IPS-NIHi7 (cell line): ENCODE results near the gene ARHGEF33.

Experiments used
- DNase-seq: peaks from one replicate; pipeline ENCODE4 v3.0.0; 2012; ENCODE audit warnings: mixed read lengths; ENCODE audit errors: extremely low spot score

ARHGEF33 gene

DNA sequence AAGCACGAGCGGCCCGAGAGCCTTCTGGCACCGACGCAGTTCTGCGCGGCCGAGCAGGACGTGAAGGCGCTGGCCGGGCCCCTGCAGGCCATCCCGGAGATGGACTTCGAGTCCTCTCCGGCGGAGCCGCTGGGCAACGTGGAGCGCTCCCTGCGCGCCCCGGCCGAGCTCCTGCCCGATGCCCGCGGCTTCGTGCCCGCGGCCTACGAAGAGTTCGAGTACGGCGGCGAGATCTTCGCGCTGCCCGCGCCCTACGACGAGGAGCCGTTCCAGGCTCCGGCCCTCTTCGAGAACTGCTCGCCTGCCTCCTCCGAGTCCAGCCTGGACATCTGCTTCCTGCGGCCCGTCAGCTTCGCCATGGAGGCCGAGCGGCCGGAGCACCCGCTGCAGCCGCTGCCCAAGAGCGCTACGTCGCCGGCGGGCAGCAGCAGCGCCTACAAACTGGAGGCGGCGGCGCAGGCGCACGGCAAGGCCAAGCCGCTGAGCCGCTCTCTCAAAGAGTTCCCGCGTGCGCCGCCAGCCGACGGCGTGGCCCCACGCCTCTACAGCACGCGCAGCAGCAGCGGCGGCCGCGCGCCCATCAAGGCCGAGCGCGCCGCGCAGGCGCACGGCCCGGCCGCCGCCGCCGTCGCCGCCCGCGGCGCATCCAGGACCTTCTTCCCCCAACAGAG lies 70.4 kb downstream of the ARHGEF33 start:
- peak; percentile 91 for DNase-seq

DNA sequence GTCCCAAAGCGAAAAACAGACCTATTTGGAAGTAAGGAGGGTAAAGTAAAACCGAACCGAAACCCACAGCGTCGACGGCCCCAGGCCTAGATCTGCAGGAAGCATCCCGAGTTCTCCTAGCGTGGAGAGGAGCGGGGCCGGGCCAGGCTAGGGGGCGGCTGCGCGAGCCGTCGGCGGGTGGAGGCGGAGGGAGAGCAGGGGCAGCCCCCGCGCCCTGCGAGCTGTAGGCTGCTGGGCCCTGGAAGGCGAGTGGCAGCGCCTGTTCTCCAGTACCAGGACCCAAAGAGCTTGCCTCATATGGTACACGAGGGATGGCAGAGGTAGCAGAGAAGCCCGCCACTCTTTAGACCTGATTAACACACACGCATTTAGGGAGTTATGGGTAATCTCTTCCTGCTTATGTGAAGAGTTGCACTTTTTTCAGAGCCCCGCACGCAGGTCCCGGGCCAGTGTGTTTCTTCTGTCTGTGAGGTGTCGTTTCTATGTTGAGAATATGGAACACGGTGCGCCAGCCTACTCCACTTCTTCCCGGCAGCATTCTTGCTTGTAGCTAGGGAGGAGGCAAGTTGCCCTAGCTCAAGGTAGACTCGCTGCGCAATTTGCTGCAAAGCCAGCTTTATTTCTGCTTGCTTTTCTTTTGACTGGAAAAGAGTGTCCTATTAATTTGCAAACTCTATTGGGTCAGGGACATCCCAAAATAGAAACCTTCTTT lies 71.1 kb downstream of the ARHGEF33 start:
- DNase-seq = peak; percentile 72

DNA sequence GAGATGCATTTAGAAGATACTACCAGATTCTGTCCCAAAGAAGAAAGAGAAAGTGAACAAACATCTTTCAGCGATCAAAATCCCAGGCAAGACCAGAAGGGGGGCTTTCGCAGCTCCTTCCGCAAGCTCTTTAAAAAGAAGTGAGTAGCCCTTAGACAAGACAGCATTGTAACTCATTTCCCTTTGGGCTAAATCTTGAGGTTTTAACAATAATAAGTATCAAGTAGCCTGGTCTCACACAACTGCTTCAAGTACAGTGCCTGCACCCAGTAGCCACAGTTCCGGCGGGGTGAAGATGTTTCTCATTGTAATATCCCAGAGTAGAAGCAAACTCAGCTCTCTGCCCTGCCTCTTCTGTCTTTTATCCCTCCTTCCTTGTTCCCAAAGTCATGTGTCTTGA lies 76.3 kb downstream of the ARHGEF33 start:
- no peak for DNase-seq

DNA sequence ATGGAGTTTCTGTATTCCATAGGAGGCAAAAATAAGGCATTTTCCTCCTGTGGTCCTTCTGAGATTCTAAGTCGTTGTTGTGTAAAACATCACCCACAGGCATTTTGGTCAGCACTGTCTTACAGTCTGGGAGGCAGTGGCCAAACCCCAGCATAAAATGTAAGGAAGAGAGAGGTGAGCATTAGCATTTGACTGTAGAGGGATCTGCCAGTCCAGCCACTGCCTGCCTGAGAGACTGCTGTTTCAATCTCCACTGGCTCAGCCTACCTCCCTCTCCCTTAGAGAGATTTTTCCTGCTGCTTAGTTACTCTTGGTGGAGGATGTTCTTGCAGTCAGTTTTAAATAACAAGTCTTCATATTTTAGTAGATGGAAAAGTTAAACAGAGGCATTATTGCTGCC lies 77.0 kb downstream of the ARHGEF33 start:
- DNase-seq = no peak

DNA sequence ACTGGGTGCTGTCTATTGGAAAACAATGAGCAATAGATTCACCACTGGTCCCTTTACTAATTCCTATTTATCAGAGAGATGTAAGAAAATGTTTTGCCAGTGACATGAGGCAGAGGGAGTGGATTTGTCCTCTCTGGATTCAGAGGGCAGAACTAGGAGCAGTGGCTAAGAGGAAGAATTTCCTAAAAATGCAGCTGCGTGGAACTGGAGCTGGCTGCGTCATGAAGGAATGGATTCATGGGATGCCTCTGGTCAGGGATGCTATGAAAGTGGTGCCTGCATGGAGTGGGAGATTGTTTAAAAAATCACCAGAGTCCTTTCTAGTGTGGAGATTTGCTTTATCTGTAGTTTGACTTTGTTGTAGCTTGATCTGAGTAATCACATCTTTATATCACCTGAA lies 78.3 kb downstream of the ARHGEF33 start:
- no peak for DNase-seq

DNA sequence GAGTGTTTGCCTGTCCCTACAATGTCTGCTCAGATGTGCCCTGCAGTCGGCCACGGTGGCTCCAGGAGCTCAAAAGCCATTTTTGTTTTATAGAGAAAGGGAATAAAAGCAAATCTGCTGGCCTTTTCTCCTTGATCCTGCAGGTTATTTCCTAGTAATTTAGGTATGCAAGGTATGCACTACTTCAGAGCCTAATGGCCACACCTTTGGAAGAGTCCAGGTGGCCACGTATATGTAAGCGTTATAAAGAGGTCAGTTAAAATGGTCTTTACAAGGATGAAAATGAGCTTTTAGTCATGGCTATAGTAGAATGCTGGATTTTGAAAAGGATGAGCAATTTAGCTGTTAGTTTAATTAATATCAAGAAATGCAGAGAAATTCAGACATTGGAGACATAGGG lies 81.7 kb downstream of the ARHGEF33 start:
- DNase-seq = no peak

DNA sequence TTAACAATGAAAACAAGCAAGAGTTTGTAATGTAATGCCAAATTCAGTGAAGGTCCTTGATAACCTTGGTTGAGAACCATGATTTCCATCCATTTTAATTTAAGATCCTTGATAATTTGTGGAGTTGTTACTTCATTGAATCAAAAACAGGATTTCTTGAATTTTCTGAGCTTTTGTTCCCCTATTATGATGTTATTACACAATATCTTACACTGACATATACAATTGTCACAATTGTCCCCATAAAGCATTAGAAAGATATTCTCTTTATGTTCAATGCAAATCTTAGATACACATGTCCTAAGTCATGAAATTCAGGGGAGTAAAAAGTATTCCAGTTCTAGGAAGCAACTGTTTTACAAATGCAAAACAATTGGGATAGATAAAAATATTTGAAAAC lies 83.6 kb downstream of the ARHGEF33 start:
- DNase-seq = no peak

DNA sequence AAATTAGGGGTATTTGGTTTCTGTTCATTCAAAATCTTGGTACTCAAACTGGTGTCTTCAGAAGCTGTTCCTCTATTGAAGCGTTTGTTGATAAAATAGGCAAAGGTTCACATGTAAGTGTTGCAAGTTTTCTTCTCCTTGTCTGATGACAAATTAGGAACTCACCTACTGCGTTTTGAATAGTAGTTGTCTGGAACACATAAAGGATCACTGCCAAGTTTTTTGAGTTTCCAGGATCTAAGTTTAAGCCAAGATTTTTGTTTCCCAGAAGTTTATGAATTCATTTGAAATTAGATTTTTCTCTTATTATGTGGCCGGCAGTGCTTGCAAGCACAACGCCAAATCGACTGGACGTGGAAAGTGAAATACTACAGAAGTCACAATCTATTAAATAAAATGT lies 85.4 kb downstream of the ARHGEF33 start:
- DNase-seq = no peak

DNA sequence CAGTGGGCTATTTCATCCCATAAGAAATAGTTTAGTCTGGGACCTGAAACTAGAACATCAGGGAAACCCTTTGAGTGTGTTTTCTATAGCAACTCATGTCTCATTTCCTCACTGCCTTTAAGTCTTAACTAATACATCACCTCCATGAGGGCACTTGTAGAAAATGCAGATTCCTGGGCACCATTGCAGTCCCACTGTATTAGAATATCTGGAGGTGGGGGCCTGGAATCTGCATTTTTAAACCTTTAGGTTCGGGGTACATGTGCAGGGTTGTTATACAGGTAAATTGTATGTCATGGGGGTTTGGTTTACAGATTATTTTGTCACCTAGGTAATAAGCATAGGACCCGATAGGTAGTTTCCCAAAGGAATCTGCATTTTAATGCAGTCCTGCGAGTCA lies 87.4 kb downstream of the ARHGEF33 start:
- no peak for DNase-seq

DNA sequence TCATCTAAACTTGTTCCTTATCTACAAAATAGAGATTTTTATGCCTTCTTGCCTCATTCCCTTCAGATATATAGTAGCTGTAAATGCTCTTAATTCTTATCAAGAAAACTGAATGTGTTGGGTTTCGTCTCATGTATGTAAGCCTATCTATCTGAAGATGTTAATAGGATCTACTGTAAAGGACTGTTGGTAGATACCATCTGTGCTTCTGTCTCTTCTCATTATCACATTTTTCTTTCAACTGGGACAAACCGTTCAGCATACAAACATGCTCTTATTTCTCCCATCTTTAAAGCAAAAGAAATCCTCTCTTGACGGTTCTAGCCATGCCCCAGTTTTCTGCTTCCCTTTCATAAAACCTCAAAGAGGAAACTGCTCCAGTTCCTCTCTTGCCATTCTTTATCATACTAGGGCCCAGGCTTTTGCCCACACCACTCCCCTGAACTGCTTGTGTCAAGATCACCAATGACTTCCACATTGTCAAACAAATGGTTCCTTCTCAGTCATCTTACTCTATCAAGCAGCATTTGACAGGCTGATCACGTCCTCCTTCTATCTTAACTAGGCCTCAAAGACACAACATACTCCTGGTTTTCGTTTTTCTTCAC lies 88.7 kb downstream of the ARHGEF33 start:
- no peak for DNase-seq

DNA sequence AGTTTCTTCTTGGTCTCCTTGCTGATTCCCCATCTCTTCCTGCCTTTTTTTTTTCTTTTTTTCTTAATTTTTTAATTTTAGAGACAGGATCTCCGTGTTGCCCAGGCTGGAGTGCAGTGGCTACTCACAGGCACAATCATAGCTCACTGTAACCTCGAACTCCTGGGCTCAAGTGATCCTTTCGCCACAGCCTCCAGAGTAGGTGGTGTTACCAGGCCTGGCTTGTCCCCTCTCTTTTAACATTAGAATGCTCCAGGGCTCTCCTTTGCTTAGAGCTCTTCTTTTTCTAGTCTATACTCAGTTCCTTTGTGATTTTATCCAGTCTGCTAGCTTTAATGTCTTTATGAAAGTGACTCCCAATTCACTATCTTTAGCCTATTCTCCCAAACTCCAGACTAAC lies 89.2 kb downstream of the ARHGEF33 start:
- no peak for DNase-seq

DNA sequence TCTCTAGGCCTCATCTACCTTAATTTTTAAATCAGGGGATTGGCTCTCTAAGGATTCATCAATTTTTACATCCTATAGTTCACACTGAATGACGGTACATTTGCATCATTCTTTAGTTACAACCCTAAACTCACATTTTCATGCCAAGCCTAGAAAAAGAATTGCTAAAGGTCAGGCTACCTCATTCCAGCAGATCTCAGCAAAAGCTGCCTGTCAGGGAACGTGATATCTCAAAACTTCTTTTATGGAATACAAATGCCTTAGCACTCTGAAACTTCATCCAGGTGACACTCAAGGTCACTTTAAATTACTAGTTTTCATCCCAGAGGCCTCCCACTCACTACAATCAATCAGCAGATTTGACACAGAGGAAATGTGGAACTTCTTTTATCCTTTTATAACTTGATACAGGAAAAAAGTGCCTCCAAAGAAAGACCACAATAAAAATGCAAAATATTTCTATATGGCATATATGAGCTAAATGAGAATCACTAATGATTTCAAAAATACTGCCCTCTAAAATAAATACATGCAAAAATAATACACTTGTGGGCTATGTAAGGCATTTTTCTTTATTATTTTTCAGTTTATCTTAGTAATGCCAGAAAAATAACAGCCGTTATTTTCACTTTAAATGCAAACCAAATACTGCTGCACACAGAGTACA lies 91.5 kb downstream of the ARHGEF33 start:
- DNase-seq = no peak

DNA sequence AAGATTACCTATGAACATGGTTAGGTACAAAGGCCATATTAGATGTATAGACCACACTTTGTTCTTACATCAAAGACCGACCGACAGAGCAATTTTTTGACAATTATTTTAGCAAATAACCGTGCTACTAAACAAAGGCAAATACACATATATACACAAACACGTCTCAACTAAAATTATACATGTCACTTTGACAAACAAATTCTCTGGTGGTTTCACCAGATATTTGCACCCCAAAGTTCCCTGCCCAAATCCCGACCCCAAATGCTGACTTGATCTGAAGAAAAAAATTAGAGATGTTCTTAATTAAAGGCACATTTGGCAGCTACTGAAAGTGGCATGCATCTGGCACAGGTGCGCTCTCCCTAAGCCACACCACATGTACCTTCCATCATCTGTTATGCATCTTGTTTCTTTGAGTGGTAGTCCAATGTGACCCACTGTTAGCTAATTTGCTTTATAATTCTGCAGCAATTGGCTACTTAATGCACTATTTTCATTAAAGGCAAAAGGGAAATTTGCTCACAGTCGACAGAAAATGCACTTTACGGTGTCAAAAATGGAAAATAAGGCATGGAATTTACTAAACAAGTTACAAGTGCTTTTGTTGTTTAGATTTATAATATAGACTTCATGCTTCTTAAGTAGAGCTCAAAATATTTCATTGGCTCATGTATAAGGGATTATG lies 92.1 kb downstream of the ARHGEF33 start:
- DNase-seq = no peak

DNA sequence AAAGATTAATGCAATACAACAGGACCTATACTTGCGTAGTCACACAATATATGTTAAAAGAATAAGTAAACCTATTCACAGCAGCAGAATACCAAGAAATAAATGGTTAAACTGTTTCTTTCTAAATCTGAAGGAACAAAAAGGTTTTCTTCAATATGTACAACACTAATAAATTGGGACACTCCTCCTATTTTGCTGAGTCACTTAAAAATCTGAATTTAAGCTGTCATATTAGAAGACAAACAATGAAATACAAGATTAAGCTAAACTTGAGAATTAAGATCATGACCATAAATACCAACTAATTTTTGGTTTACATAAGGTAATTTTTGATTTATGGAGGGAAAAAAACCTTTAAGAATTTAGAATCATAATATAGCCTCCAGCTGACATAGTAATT lies 92.8 kb downstream of the ARHGEF33 start:
- DNase-seq = no peak

DNA sequence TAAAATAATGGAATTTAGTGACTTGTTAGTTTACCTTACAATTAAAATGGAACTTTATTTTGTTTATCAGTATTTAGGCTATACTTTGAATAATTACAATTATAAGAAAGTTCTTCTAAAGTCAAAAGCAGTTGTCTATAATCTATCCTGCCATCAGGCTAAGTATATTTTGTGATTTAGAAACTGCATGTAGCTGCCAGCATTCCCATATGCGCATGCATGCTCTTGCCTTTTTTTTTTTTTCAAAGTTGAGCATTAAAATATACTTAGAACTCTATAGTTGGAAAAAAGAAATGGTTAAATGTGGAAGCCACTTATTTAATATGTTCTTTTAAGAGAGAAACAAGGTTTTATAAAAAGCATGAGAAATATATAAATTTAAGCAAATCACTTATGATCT lies 99.0 kb downstream of the ARHGEF33 start:
- DNase-seq = no peak

DNA sequence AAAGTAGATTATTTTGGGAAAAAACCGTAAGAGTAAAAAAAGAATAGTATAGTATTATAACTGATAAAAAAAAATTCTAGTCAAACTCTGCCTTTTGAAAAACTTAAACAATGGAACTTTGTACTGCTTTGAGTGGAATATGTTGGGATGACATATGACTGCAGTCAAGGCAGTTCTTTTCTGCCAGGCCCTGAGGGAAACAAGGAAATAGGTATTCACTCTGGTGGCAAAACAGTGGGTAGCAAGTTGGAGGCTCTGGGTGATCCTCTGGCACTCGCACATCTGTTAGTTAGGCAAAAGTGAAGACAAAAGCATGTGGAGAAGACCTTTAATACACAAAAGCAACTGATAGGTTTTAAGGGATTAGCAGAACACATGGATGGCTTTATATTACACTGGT lies 102.2 kb downstream of the ARHGEF33 start:
- DNase-seq = no peak

DNA sequence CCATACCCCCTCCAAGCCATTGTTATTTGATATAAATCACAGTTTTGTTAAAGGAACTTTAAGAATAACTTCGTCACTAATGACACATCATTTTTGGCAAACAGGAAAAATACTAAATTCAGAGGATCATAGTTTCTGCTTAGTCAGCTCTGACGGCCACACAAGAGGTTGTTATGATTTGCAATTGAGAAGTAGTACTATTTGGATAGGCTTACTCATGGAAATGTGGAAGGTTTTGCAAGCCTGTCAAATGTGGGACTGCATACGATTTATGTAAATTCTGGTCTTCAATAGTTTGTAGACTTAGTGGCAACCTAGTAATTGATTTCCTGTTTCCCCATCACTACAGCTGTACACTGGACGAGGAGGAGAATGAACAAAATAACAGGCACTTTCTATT lies 108.1 kb downstream of the ARHGEF33 start:
- no peak for DNase-seq

DNA sequence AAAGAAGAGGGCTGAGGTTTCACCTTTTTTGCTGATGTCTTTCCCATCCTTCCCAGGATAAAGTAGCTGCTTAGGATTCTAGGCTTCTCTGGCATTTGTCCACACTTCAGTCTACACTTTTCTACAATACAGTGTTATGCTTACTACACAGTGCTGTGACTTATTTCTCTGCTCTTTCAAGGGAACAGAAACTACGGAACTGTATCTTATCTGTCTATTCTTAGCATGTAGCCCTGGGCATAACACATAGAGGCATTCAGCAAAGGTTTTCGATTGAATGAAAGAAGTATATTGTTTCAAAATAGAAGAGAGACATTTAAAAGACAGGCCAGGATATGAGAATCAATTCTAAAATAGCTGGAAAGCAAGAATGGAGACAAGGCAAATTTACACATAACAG lies 110.9 kb downstream of the ARHGEF33 start:
- DNase-seq = no peak

DNA sequence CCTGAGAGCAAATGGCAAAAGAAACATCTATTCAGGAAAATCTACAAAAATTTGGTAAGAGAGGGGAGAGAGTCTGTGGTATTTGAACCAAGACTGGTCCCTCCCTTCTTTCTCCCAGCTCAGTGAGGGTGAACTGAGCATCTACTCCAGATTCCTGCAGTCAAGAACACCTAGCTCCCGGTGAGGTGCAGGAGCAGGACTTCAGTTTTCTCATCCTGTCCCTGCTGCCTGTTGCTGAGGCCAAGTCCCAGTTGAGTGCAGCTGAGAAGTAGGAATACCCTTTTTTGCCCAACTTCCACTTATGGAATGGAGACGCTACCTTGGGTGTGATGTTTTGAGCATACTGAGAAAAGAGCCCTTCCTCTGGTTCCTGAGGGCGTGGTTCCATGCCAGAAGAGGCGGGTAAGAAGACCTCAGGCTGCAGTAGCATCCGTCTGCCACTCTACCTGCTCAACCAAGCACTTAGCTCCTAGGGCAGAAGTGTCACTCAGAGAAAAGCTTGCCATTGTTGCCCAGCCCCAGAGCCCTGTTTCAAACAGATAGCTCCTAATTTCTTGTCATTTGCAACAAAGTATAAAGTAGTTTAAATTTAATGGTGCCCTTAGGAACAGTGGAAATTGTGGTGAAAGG lies 118.3 kb downstream of the ARHGEF33 start:
- peak; percentile 17 for DNase-seq

DNA sequence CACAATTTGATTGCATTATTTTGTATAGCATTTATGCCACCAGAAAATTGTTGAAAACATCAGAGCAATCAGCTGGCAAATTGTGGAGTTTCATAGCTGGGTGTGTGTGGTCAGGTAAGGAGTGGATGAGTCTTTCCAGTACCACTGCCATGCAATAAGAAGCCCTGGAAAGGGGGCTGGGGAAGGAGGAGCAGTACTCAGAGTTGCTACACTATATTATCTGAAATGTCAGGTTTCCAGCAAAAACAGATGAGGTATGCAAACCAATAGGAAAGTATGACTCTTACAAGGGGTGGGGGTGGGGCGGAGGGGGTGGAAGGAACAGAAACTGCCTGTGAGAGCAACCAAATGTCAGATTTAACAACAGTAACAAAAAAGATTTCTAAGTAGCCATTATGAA lies 119.0 kb downstream of the ARHGEF33 start:
- DNase-seq = no peak

DNA sequence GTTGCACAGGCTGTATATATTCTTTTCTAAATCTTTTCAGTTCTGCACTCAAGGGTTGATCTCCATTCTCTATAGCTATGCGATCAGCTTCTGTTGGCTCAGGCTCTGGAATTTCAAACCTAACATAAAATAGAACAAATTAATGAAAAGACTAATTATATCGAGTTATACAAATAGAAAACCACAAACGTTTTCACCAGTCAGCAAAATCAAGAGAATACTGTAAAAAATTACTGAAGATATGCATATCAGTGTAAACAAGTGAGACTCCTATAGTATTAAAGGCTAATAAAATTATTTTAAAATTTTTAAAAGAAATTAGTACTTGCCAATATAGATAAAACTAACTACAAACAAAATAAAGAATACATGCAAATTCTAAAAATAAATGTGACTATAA lies 124.2 kb downstream of the ARHGEF33 start:
- no peak for DNase-seq

DNA sequence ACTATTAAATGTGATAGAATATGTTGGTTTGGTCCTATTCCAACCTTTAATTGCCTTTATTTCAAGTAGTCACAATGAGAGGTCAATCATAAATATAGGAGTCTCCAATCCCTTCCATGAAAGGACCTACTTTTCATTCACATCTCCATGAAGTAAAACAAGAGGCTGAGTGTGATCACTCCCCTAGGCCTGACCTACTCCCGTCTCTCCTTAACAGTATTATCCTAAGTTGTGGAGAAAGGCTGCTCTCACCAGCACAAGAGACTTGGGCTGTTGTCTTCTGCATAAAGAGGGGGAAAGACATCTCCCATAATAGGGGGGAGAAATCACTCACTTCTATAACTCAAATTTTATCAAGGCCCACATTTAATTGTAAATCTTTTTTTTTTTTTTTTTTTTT lies 125.7 kb downstream of the ARHGEF33 start:
- DNase-seq = no peak
